Spleen (tissue), 7 donors: ENCODE measurements around the gene FAM120A.

Source experiments
- CTCF ChIP-seq, 11 experiments: fragments of 200-600 bp in 7 of 11; fragments of 450-650 bp in 4 of 11; sonication (generic) in 4 of 11; IDR thresholded peaks in 8 of 11; conservative IDR thresholded peaks in 3 of 11; 1 replicate in 7 of 11; 2 replicates in 4 of 11; pipeline versions ENCODE4 v1.4.0 to v1.8.0; 2016 to 2021; ENCODE audit warnings: antibody characterized with exemption in 11 of 11, inconsistent platforms in 4 of 11, mild to moderate bottlenecking in 1 of 11
- POLR2A ChIP-seq, 3 donors: fragments of 450-650 bp; IDR thresholded peaks; one replicate each; pipeline ENCODE4 v1.5.1; 2017; ENCODE audit warnings: antibody characterized with exemption in 3 of 3, mild to moderate bottlenecking in 1 of 3
- POLR2AphosphoS5 ChIP-seq, 3 donors: sonication (generic); formaldehyde crosslinking; IDR thresholded peaks; one replicate each; pipeline ENCODE4 v1.5.1; 2017; ENCODE audit warnings: antibody characterized with exemption in 3 of 3
- donor health status: DM: no; HTN: no; CAD: no; lungs with moderate emphysema.
- donor health status: DM: no; HTN: no; CAD: no.
- donor health status: DM: no; HTN: no; CAD: no.

- no peak for TF ChIP-seq POLR2A (IDR thresholded peaks at IDR 0.05)
- TF ChIP-seq CTCF (IDR thresholded peaks at IDR 0.05 in 8 of 11, conservative IDR thresholded peaks at IDR 0.05 in 3 of 11): no peak
- TF ChIP-seq POLR2AphosphoS5 (IDR thresholded peaks at IDR 0.05): no peak
Observed at GRCh38 chr9:93555370-93555769, 103.9 kb downstream of the FAM120A start.
